Hepatocyte (in vitro differentiated cells): ENCODE measurements around the gene FLT4. TPM values are rescaled to one million over a fixed set of nuclear protein-coding genes. Genes with fewer than 3 reads are reported as not detected.

Experiments
- DNase-seq: peaks from one replicate; pipeline ENCODE4 v3.0.0-alpha.2; 2016; ENCODE audit warnings: low spot score
- H2AFZ ChIP-seq: fragments of 200-600 bp; sonication (generic); 2 replicates; pipeline ENCODE4 v1.6.0; 2016; ENCODE audit warnings: antibody characterized with exemption, mild to moderate bottlenecking
- H3K27ac ChIP-seq: fragments of 200-600 bp; sonication (generic); 2 replicates; pipeline ENCODE4 v1.5.1; 2016; ENCODE audit warnings: mild to moderate bottlenecking
- H3K27me3 ChIP-seq: fragments of 200-600 bp; sonication (generic); 2 replicates; pipeline ENCODE4 v1.6.1; 2016
- H3K36me3 ChIP-seq: fragments of 200-600 bp; sonication (generic); replicated peaks from 2 replicates; pipeline ENCODE4 v1.5.1; 2016; ENCODE audit warnings: low read depth; ENCODE audit not compliant: insufficient read depth
- H3K4me1 ChIP-seq: fragments of 200-600 bp; sonication (generic); 2 replicates; pipeline ENCODE4 v1.5.1; 2016; ENCODE audit warnings: mild to moderate bottlenecking, moderate library complexity; ENCODE audit not compliant: insufficient read depth
- H3K4me2 ChIP-seq: fragments of 200-600 bp; sonication (generic); 2 replicates; pipeline ENCODE4 v1.6.0; 2016
- H3K4me3 ChIP-seq: fragments of 200-600 bp; sonication (generic); 2 replicates; pipeline ENCODE4 v1.5.1; 2016; ENCODE audit warnings: mild to moderate bottlenecking
- H3K79me2 ChIP-seq: fragments of 200-600 bp; sonication (generic); 2 replicates; pipeline ENCODE4 v1.6.0; 2017; ENCODE audit warnings: mild to moderate bottlenecking
- H3K9me2 ChIP-seq: fragments of 200-600 bp; sonication (generic); replicated peaks from 2 replicates; pipeline ENCODE4 v1.6.0; 2017; ENCODE audit warnings: mild to moderate bottlenecking; ENCODE audit not compliant: insufficient read depth
- H3K9me3 ChIP-seq: fragments of 200-600 bp; sonication (generic); 2 replicates; pipeline ENCODE4 v1.5.1; 2016; ENCODE audit warnings: low read depth, mild to moderate bottlenecking
- H4K20me1 ChIP-seq: fragments of 200-600 bp; sonication (generic); 2 replicates; pipeline ENCODE4 v1.6.0; 2016; ENCODE audit warnings: mild to moderate bottlenecking; ENCODE audit not compliant: insufficient read depth, poor library complexity, severe bottlenecking
- CTCF ChIP-seq: fragments of 200-600 bp; sonication (generic); IDR thresholded peaks from 2 replicates; pipeline ENCODE4 v1.5.1; 2016; ENCODE audit warnings: antibody characterized with exemption, mild to moderate bottlenecking; ENCODE audit not compliant: poor library complexity
- EZH2 ChIP-seq: fragments of 200-600 bp; sonication (generic); IDR thresholded peaks from 2 replicates; pipeline ENCODE4 v1.6.1; 2016; ENCODE audit warnings: antibody characterized with exemption, mild to moderate bottlenecking, borderline replicate concordance
- EZH2phosphoT487 ChIP-seq: fragments of 200-600 bp; sonication (generic); IDR thresholded peaks from one replicate; pipeline ENCODE4 v1.6.1; 2018; ENCODE audit warnings: antibody characterized with exemption, mild to moderate bottlenecking, low read depth, moderate library complexity; ENCODE audit not compliant: unreplicated experiment, severe bottlenecking
- WGBS: methylation state at CpG from one replicate; pipeline ENCODE4 v1.1.6; 2016; ENCODE audit warnings: low lambda C conversion rate; ENCODE audit errors: missing lambda C conversion rate; 5-methylcytosine and 5-hydroxymethylcytosine counted together
- polyA plus RNA-seq: library from polyadenylated mRNA; unstranded; fragments of >200 nt; fragmentation: Nextera tagmentation; extraction: Ambion mirVana; gene quantifications from 2 replicates; pipeline ENCODE4 v1.2.1, GENCODE V29; 2016
- total RNA-seq: library from RNA; depleted of rRNA; stranded (reverse); fragments of >200 nt; gene quantifications from 2 replicates; pipeline ENCODE4 v1.2.3, GENCODE V29; 2014

Gene FLT4
- total and polyA plus RNA-seq, 2 experiments from 2014 or later: 0.83 to 0.90 TPM

DNA sequence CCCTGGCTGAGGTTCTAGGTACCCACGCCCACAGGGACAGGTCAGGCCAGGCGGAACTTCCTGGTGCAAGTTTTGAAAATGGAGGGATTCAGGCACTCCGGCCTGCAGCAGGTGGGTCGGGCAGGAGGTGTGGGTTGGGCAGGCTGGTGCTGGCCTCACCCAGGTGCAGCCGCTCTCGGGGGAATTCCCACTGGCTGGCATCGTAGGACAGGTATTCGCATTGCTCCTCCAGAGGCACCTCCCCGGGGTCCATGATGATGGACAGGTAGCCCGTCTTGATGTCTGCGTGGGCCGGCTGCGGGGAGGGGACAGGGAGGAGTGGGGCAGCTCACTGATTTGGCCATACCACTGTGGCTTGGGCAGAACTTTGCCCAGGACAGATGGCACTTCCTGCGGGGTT lies 29.4 kb downstream of the FLT4 start:
- no peaks in the 10 kb centered on the region for H4K20me1 ChIP-seq
- no peaks in the 10 kb centered on the region for H3K9me2 ChIP-seq
- H3K9me3 ChIP-seq: no peaks in the 10 kb centered on the region
- no peak overlapping the region for H3K4me2 ChIP-seq
- H3K79me2 ChIP-seq: no peaks in the 10 kb centered on the region
- no peaks in the 10 kb centered on the region for H3K4me1 ChIP-seq
- H3K36me3 ChIP-seq: no peaks in the 10 kb centered on the region
- no peak for TF ChIP-seq EZH2phosphoT487
- no peak for TF ChIP-seq CTCF
- H2AFZ ChIP-seq: no peak overlapping the region
- DNase-seq: no peak
- no peak overlapping the region for H3K27ac ChIP-seq
- WGBS: 96% methylated on average over 14 of the region's 14 CpGs
- H3K4me3 ChIP-seq: no peak overlapping the region
- H3K27me3 ChIP-seq: peaks cover 13% of the 10 kb centered on the region

DNA sequence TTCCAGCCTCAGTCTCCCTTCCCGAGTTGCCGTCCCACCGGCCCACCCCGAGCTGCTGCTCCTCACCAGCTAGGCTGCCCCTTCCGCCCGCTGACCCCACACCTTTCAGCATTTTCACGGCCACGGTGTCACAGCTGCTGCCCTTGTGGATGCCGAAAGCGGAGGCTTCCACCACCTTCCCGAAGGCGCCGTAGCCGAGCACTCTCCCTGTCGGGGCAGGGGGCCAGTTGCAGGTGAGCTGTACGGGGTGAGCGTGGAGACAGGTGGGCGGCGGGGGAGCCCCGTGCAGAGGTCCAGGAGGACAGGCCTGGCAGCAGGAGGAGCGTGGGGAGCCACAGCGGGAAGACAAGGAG lies 29.9 kb downstream of the FLT4 start:
- Histone ChIP-seq H4K20me1 (no peaks in the 10 kb centered on the region), H3K9me2 (no peaks in the 10 kb centered on the region), H3K9me3 (no peaks in the 10 kb centered on the region), H3K27ac (no peak overlapping the region), H3K4me3 (no peak overlapping the region), H3K4me2 (peak overlapping the region; percentile 97), H3K79me2 (no peaks in the 10 kb centered on the region), H2AFZ (no peak overlapping the region), H3K36me3 (no peaks in the 10 kb centered on the region), H3K4me1 (no peaks in the 10 kb centered on the region), H3K27me3 (peaks cover 13% of the 10 kb centered on the region)
- no peak for TF ChIP-seq EZH2
- no peak for TF ChIP-seq EZH2phosphoT487
- WGBS: 86% methylated on average over 22 of the region's 22 CpGs
- DNase-seq: no peak

DNA sequence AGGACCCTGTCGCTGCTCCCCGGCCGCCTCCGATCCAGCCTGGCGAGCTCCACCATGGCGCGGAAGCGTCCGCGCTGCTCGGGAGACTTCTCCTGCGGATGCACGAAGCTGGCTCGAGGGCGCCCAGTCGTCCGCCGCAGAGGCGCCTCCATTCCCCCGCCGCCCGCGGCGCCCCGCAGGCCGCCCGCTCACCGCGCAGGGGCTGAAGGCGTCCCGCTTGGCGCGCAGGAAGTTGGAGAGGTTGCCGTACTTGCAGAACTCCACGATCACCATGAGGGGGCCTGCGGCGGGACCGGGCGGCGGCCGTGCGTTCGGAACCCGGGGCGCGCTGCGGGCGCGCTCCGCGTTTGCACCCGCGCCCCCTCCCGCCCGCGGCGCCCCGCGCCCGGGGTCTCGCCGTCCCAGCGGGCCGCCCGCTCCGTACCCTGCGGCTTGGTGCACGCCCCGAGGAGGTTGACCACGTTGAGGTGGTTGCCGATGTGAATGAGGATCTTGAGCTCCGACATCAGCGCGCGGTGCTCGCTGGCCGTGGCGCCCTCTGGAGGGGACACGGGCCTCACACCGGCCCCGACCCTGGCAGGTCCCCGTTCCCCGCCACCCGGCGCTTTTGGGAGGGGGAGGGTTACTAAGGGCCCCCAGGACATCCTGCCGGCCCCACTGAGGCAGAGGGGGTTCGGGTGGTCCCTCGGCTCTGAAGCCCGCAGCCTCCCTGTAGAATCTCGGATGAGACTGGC lies 30.4 kb downstream of the FLT4 start:
- Histone ChIP-seq H3K4me1 (no peaks in the 10 kb centered on the region), H3K36me3 (no peaks in the 10 kb centered on the region), H3K4me3 (peak overlapping the region; percentile 72), H3K79me2 (no peaks in the 10 kb centered on the region), H3K27ac (no peak overlapping the region), H3K4me2 (peak overlapping the region; percentile 97), H3K9me2 (no peaks in the 10 kb centered on the region), H3K9me3 (no peaks in the 10 kb centered on the region), H4K20me1 (no peaks in the 10 kb centered on the region), H2AFZ (peak overlapping the region; percentile 68), H3K27me3 (peaks cover 13% of the 10 kb centered on the region)
- TF ChIP-seq EZH2 (no peak), CTCF (peak; percentile 48)
- DNase-seq: peak; percentile 71
- WGBS: 4% methylated on average over 41 of the region's 90 CpGs

- no peaks in the 10 kb centered on the region for H3K36me3 ChIP-seq
- no peak for TF ChIP-seq CTCF
- TF ChIP-seq EZH2phosphoT487: no peak
- TF ChIP-seq EZH2: no peak
- H3K27me3 ChIP-seq: peaks cover 13% of the 10 kb centered on the region
- no peak for DNase-seq
- H4K20me1 ChIP-seq: no peaks in the 10 kb centered on the region
- no peaks in the 10 kb centered on the region for H3K9me2 ChIP-seq
- peak overlapping the region; percentile 72 for H3K4me3 ChIP-seq
- 15% methylated on average over 15 of the region's 15 CpGs for WGBS
- peak overlapping the region; percentile 68 for H2AFZ ChIP-seq
- H3K27ac ChIP-seq: no peak overlapping the region
- no peaks in the 10 kb centered on the region for H3K4me1 ChIP-seq
- H3K9me3 ChIP-seq: no peaks in the 10 kb centered on the region
- peak overlapping the region; percentile 97 for H3K4me2 ChIP-seq
- no peaks in the 10 kb centered on the region for H3K79me2 ChIP-seq
These were observed 30.9 kb downstream of the FLT4 start for GRCh38 chr5:180618487-180618828.
